T1000 (cell line): Measurements from ENCODE around the gene SLC24A3.

Source experiments
- DNase-seq: peaks from one replicate; lab custom pipeline; 2025; ENCODE audit warnings: mixed read lengths; lab: John Stamatoyannopoulos, UW

The SLC24A3 gene

GRCh38 chr20:19347943-19348456 lies 135.6 kb downstream of the SLC24A3 start:
- DNase-seq = no peak

- DNase-seq = no peak
Measured at GRCh38 chr20:19348582-19348981, 136.1 kb downstream of the SLC24A3 start.

GRCh38 chr20:19349879-19350278 lies 137.4 kb downstream of the SLC24A3 start:
- no peak for DNase-seq

GRCh38 chr20:19351542-19351941 lies 139.1 kb downstream of the SLC24A3 start:
- DNase-seq = no peak

GRCh38 chr20:19354950-19355349 lies 142.5 kb downstream of the SLC24A3 start:
- no peak for DNase-seq

GRCh38 chr20:19361790-19362189 lies 149.3 kb downstream of the SLC24A3 start:
- DNase-seq = no peak

- no peak for DNase-seq
Measured at GRCh38 chr20:19363476-19363875, 151.0 kb downstream of the SLC24A3 start.

GRCh38 chr20:19367591-19367990 lies 155.1 kb downstream of the SLC24A3 start:
- DNase-seq = no peak

GRCh38 chr20:19368351-19368750 lies 155.9 kb downstream of the SLC24A3 start:
- no peak for DNase-seq

- no peak for DNase-seq
Measured at GRCh38 chr20:19370076-19371075, 157.9 kb downstream of the SLC24A3 start.

- DNase-seq = no peak
Measured at GRCh38 chr20:19371112-19371511, 158.7 kb downstream of the SLC24A3 start.

- no peak for DNase-seq
Measured at GRCh38 chr20:19374216-19374615, 161.8 kb downstream of the SLC24A3 start.

- no peak for DNase-seq
Measured at GRCh38 chr20:19375395-19375794, 163.0 kb downstream of the SLC24A3 start.

- no peak for DNase-seq
Measured at GRCh38 chr20:19375801-19376200, 163.4 kb downstream of the SLC24A3 start.

- no peak for DNase-seq
Measured at GRCh38 chr20:19376451-19377229, 164.2 kb downstream of the SLC24A3 start.

GRCh38 chr20:19378058-19378457 lies 165.6 kb downstream of the SLC24A3 start:
- no peak for DNase-seq

GRCh38 chr20:19380211-19380610 lies 167.8 kb downstream of the SLC24A3 start:
- no peak for DNase-seq

GRCh38 chr20:19381947-19382346 lies 169.5 kb downstream of the SLC24A3 start:
- no peak for DNase-seq

GRCh38 chr20:19382386-19383340 lies 170.2 kb downstream of the SLC24A3 start:
- DNase-seq = no peak

- DNase-seq = no peak
Measured at GRCh38 chr20:19384940-19385339, 172.5 kb downstream of the SLC24A3 start.

- DNase-seq = no peak
Measured at GRCh38 chr20:19387251-19387650, 174.8 kb downstream of the SLC24A3 start.
